ENCODE results near the gene RHAG. TPM values are rescaled to one million over a fixed set of nuclear protein-coding genes. Genes with fewer than 3 reads are reported as not detected.

Gene RHAG
- total and polyA plus RNA-seq, 7 donors = 0.81 to 1.4 (median 0.83) TPM; not detected in 4

GRCh38 chr6:49639177-49639817 is 2.7 kb upstream of the RHAG start:
- no peak for DNase-seq
- 39 to 63% methylated on average over 5 of the region's 5 CpGs for WGBS, 2 donors
- Histone ChIP-seq H3K4me1 (no peaks in the 10 kb centered on the region), H3K36me3 (no peaks in the 10 kb centered on the region), H3K27ac (no peak overlapping the region), H3K9me3 (no peaks in the 10 kb centered on the region), H3K27me3 (no peaks in the 10 kb centered on the region), H3K4me3 (no peak overlapping the region)
- TF ChIP-seq CTCF (IDR thresholded peaks at IDR 0.05) (no peak), POLR2A (IDR thresholded peaks at IDR 0.05) (no peak), EP300 (IDR thresholded peaks at IDR 0.05) (no peak), POLR2AphosphoS5 (IDR thresholded peaks at IDR 0.05) (no peak)
- intact Hi-C loops (cut with DNase I) = no loop called here

GRCh38 chr6:49637350-49637731 is 702 bp upstream of the RHAG start:
- no peak for DNase-seq
- intact Hi-C loops (cut with DNase I) = no loop called here
- WGBS, 2 donors = 69 to 79% methylated on average over 3 of the region's 3 CpGs

GRCh38 chr6:49635978-49636712 is 494 bp downstream of the RHAG start:
- Histone ChIP-seq H3K9me3 (no peaks in the 10 kb centered on the region), H3K27me3 (no peaks in the 10 kb centered on the region), H3K36me3 (no peaks in the 10 kb centered on the region), H3K27ac (no peak overlapping the region), H3K4me3 (no peak overlapping the region), H3K4me1 (no peaks in the 10 kb centered on the region)
- no peak for DNase-seq
- TF ChIP-seq POLR2AphosphoS5 (IDR thresholded peaks at IDR 0.05) = no peak
- TF ChIP-seq POLR2A (IDR thresholded peaks at IDR 0.05) = no peak
- TF ChIP-seq EP300 (IDR thresholded peaks at IDR 0.05) = no peak
- TF ChIP-seq CTCF (IDR thresholded peaks at IDR 0.05) = no peak
- WGBS, 2 donors = 80 to 93% methylated on average over 5 of the region's 5 CpGs
- intact Hi-C loops (cut with DNase I) = no loop called here

More at GRCh38 chr6:49637350-49637731, 702 bp upstream of the RHAG start:
- H3K4me1 ChIP-seq = no peaks in the 10 kb centered on the region
- H3K27me3 ChIP-seq = no peaks in the 10 kb centered on the region
- H3K4me3 ChIP-seq = no peak overlapping the region
- TF ChIP-seq POLR2AphosphoS5 (IDR thresholded peaks at IDR 0.05) (no peak), EP300 (IDR thresholded peaks at IDR 0.05) (no peak), POLR2A (IDR thresholded peaks at IDR 0.05) (no peak)
- no peaks in the 10 kb centered on the region for H3K9me3 ChIP-seq
- no peak overlapping the region for H3K27ac ChIP-seq
- H3K36me3 ChIP-seq = no peaks in the 10 kb centered on the region

GRCh38 chr6:49635480-49635879 is 1.2 kb downstream of the RHAG start:
- TF ChIP-seq POLR2AphosphoS5 (IDR thresholded peaks at IDR 0.05) (no peak), POLR2A (IDR thresholded peaks at IDR 0.05) (no peak), EP300 (IDR thresholded peaks at IDR 0.05) (no peak), CTCF (IDR thresholded peaks at IDR 0.05) (no peak)

GRCh38 chr6:49634836-49635218 is 1.8 kb downstream of the RHAG start:
- 74 to 94% methylated on average over 3 of the region's 3 CpGs for WGBS, 2 donors

More at GRCh38 chr6:49635480-49635879, 1.2 kb downstream of the RHAG start:
- H3K4me1 ChIP-seq = no peaks in the 10 kb centered on the region
- no peaks in the 10 kb centered on the region for H3K9me3 ChIP-seq
- no peaks in the 10 kb centered on the region for H3K27me3 ChIP-seq
- no peak for DNase-seq
- H3K27ac ChIP-seq = no peak overlapping the region
- intact Hi-C loops (cut with DNase I) = no loop called here
- no peak overlapping the region for H3K4me3 ChIP-seq
- H3K36me3 ChIP-seq = no peaks in the 10 kb centered on the region

More at GRCh38 chr6:49634836-49635218, 1.8 kb downstream of the RHAG start:
- DNase-seq = no peak
- H3K27me3 ChIP-seq = no peaks in the 10 kb centered on the region
- no peak overlapping the region for H3K4me3 ChIP-seq
- TF ChIP-seq EP300 (IDR thresholded peaks at IDR 0.05) = no peak
- TF ChIP-seq POLR2AphosphoS5 (IDR thresholded peaks at IDR 0.05) = no peak
- TF ChIP-seq CTCF (IDR thresholded peaks at IDR 0.05) = no peak
- TF ChIP-seq POLR2A (IDR thresholded peaks at IDR 0.05) = no peak
- H3K9me3 ChIP-seq = no peaks in the 10 kb centered on the region
- no peak overlapping the region for H3K27ac ChIP-seq
- H3K36me3 ChIP-seq = no peaks in the 10 kb centered on the region
- H3K4me1 ChIP-seq = no peaks in the 10 kb centered on the region
- intact Hi-C loops (cut with DNase I) = no loop called here

All from sigmoid colon (tissue), 7 donors.